ENCODE results near the gene METTL16. TPM values are rescaled to one million over a fixed set of nuclear protein-coding genes. Genes with fewer than 3 reads are reported as not detected.

The METTL16 gene
- total RNA-seq, 2 donors from 2014 or later, result 16.3 to 23.1 TPM

DNA sequence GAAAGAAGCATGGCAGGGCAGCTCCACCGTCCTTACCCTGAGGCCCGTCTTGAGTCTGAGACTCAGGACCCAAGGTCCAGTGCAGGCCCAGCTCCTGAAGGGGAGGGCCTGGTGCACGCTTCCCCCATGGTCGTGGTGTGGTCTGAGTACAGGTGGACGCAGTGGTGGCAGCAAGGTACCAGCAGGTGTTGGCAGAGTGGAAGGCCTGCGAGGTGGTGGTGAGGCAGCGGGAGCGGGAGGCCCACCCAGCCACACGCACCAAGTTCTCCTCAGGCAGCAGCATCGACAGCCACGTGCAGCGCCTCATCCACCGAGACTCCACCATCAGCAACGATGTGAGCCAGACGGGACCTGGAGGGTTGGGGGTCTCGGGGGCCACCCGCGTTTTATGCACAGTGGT, 138.5 kb downstream of the METTL16 start:
- intact Hi-C loops (cut with DNase I), result no loop called here
- DNase-seq, result no peak
- no peak overlapping the region for H3K9ac ChIP-seq (ENCODE audit: low read depth in 2 of 2, low read length in 2 of 2)
- H3K9me3 ChIP-seq, result no peaks in the 10 kb centered on the region
- no peaks in the 10 kb centered on the region for H3K4me1 ChIP-seq
- H3K4me3 ChIP-seq, result no peak overlapping the region
- H3K36me3 ChIP-seq, result no peaks in the 10 kb centered on the region
- H3K27ac ChIP-seq, result no peak overlapping the region
- no peaks in the 10 kb centered on the region for H3K27me3 ChIP-seq
- TF ChIP-seq, protein P1, sequence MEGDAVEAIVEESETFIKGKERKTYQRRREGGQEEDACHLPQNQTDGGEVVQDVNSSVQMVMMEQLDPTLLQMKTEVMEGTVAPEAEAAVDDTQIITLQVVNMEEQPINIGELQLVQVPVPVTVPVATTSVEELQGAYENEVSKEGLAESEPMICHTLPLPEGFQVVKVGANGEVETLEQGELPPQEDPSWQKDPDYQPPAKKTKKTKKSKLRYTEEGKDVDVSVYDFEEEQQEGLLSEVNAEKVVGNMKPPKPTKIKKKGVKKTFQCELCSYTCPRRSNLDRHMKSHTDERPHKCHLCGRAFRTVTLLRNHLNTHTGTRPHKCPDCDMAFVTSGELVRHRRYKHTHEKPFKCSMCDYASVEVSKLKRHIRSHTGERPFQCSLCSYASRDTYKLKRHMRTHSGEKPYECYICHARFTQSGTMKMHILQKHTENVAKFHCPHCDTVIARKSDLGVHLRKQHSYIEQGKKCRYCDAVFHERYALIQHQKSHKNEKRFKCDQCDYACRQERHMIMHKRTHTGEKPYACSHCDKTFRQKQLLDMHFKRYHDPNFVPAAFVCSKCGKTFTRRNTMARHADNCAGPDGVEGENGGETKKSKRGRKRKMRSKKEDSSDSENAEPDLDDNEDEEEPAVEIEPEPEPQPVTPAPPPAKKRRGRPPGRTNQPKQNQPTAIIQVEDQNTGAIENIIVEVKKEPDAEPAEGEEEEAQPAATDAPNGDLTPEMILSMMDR (IDR thresholded peaks at IDR 0.05), result no peak

DNA sequence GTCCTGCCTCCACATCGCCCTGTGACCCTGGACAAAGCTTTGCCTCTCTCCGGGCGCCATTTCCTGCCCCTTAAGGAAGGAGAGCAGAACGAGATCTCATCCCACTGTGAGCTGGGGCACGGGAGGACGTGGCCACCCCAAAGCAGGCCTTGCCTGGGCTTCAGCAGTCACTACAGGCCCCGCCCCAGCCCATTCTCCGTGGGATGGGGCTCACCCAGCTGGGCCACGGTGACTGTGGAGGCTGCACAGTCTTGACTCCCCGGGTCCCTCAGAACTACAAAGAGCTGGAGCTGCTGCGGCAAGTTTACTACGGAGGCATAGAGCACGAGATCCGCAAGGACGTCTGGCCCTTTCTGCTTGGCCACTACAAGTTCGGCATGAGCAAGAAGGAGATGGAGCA, 139.0 kb downstream of the METTL16 start:
- H3K9me3 ChIP-seq, result no peaks in the 10 kb centered on the region
- no peak overlapping the region for H3K4me3 ChIP-seq
- H3K27me3 ChIP-seq, result no peaks in the 10 kb centered on the region
- no peak for DNase-seq
- no peaks in the 10 kb centered on the region for H3K36me3 ChIP-seq
- intact Hi-C loops (cut with DNase I), result no loop called here
- H3K9ac ChIP-seq (ENCODE audit: low read depth in 2 of 2, low read length in 2 of 2), result no peak overlapping the region
- H3K27ac ChIP-seq, result no peak overlapping the region
- no peaks in the 10 kb centered on the region for H3K4me1 ChIP-seq
- TF ChIP-seq, protein P1 (IDR thresholded peaks at IDR 0.05), result no peak

DNA sequence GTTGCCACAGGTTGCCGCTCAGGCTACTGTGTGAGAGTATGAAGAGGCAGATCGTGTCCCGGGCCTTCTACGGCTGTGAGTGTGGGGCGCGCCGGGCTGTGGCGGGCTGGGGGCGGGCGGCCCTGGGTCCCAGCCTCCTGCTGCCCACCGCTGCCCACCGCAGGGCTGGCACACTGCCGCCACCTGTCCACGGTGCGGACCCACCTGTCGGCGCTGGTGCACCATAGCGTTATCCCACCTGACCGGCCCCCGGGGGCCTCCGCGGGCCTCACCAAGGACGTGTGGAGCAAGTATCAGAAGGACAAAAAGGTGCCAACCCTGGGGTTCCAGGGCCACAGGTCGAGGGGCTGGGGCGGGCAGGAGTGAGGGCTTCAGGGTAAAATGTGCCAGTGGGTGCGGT, 139.5 kb downstream of the METTL16 start:
- Histone ChIP-seq H3K9ac (ENCODE audit: low read depth in 2 of 2, low read length in 2 of 2) (no peak overlapping the region), H3K9me3 (no peaks in the 10 kb centered on the region), H3K36me3 (no peaks in the 10 kb centered on the region), H3K27ac (no peak overlapping the region), H3K4me3 (no peak overlapping the region), H3K4me1 (no peaks in the 10 kb centered on the region), H3K27me3 (no peaks in the 10 kb centered on the region)
- intact Hi-C loops (cut with DNase I), result no loop called here
- DNase-seq, result no peak
- TF ChIP-seq, protein P1 (IDR thresholded peaks at IDR 0.05), result no peak

DNA sequence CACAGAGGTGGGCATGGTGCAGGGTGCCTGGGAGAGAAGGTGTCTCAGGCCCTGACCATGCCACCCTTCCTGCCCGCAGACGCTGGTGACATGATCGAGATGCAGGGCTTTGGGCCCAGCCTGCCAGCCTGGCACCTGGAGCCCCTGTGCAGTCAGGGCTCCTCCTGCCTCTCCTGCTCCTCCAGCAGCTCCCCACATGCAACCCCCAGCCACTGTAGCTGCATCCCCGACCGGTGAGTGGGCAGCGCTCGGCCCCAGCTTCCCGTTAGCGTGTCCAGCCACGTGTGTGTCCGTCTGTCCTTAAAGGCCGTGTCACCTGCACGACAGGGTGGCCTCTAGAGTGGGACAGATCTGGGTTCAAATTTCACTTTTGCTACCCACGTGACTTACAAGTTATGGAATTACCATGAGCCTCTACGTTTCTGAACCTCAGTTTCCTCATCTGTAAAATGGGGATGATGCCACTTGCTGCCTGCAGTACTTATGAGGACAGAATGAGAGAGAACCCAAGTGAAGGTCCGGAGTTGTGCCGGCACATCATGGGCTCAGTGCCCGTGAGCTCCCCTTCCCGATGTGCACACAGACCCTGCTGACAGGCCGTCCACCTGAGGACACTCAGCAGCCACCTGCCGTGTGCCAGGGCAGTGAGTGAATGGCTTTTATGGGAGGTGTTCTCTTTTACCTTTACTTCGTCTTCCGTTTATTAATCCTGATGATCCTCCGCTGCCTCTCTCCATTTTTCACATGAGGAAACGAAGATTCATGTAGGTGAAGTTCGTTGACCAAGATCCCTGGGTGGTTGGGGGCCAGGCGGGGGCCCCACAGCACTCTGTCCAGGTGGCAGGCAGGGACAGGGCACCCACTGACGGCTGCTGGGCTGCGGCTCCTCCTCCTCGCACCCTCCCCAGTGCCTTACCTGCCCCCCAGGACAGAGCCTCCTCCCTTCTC, 140.2 kb downstream of the METTL16 start:
- Histone ChIP-seq H3K27ac (no peak overlapping the region), H3K27me3 (no peaks in the 10 kb centered on the region), H3K36me3 (no peaks in the 10 kb centered on the region), H3K9ac (ENCODE audit: low read depth in 2 of 2, low read length in 2 of 2) (no peak overlapping the region), H3K4me1 (no peaks in the 10 kb centered on the region), H3K4me3 (no peak overlapping the region), H3K9me3 (no peaks in the 10 kb centered on the region)
- intact Hi-C loops (cut with DNase I), result no loop called here
- TF ChIP-seq, protein P1 (IDR thresholded peaks at IDR 0.05), result no peak
- no peak for DNase-seq

DNA sequence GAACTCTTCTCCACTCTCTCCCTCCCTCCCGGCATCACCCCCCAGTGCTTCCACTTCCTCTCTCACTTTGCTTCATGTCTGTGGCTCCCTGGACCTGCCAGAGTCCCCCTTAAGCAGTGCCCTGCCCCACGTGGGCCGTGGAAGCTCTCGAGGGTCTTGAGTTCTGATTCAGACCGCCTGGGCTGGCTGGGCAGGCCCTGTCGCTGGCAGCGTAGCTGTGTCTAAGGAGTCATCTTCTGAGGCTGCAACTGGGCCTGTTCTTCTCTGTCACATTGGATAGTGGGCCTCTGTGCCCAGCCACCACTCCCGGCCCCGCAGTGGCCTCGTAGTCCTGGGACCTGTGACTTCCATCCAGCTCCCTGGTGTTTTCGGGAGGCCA, 141.5 kb downstream of the METTL16 start:
- no peak for DNase-seq
- TF ChIP-seq, protein P1 (IDR thresholded peaks at IDR 0.05), result no peak
- H3K9ac ChIP-seq (ENCODE audit: low read depth in 2 of 2, low read length in 2 of 2), result no peak overlapping the region

More for the DNA sequence above, 141.5 kb downstream of the METTL16 start:
- no peaks in the 10 kb centered on the region for H3K27me3 ChIP-seq
- intact Hi-C loops (cut with DNase I), result no loop called here
- H3K4me3 ChIP-seq, result no peak overlapping the region
- no peaks in the 10 kb centered on the region for H3K4me1 ChIP-seq
- no peak overlapping the region for H3K27ac ChIP-seq
- no peaks in the 10 kb centered on the region for H3K9me3 ChIP-seq
- H3K36me3 ChIP-seq, result no peaks in the 10 kb centered on the region
